Ectodermal cell (in vitro differentiated cells): ENCODE measurements around the gene DDX50.
"Not testable (repeated sequence)": the region's sequence is repeated elsewhere in the genome, so short reads cannot be mapped to it uniquely, and the experiment has no call there.

Source experiments
- H3K27ac ChIP-seq: 2 replicates; pipeline ENCODE4 v1.7.0; 2013; ENCODE audit warnings: mild to moderate bottlenecking, low read depth, low read length; ENCODE audit not compliant: insufficient read depth, poor library complexity, severe bottlenecking
- H3K27me3 ChIP-seq: 2 replicates; pipeline ENCODE4 v1.7.0; 2013; ENCODE audit warnings: mild to moderate bottlenecking, low read length; ENCODE audit not compliant: insufficient read depth, control insufficient read depth, poor library complexity, severe bottlenecking
- H3K36me3 ChIP-seq: one replicate; pipeline ENCODE4 v1.7.0; 2013; ENCODE audit warnings: low read length; ENCODE audit not compliant: control insufficient read depth, insufficient read depth
- H3K4me1 ChIP-seq: one replicate; pipeline ENCODE4 v1.7.0; 2013; ENCODE audit warnings: low read length; ENCODE audit not compliant: control insufficient read depth, insufficient read depth
- H3K4me3 ChIP-seq: 2 replicates; pipeline ENCODE4 v1.7.0; 2013; ENCODE audit warnings: low read depth, low read length, control low read depth; ENCODE audit not compliant: insufficient read depth
- H3K9me3 ChIP-seq: 2 replicates; pipeline ENCODE4 v1.7.0; 2013; ENCODE audit warnings: mild to moderate bottlenecking, low read length, moderate library complexity; ENCODE audit not compliant: control insufficient read depth
- WGBS, 2 experiments: methylation state at CpG; one replicate each; pipeline ENCODE4 v1.1.7; 2013; ENCODE audit warnings: missing lambda C conversion rate in 2 of 2; 5-methylcytosine and 5-hydroxymethylcytosine counted together

The DDX50 gene

GRCh38 chr10:68900427-68901104 lies 549 bp upstream of the DDX50 start:
- Histone ChIP-seq H3K36me3 (no peaks in the 10 kb centered on the region), H3K27me3 (no peaks in the 10 kb centered on the region), H3K4me3 (peak overlapping the region; percentile 77), H3K9me3 (no peaks in the 10 kb centered on the region), H3K27ac (peak overlapping the region; percentile 97), H3K4me1 (peaks cover 7% of the 10 kb centered on the region)
- 8 to 9% methylated on average over 40 of the region's 40 CpGs for WGBS, 2 experiments

- Histone ChIP-seq H3K36me3 (peaks cover 5% of the 10 kb centered on the region), H3K27me3 (no peaks in the 10 kb centered on the region), H3K9me3 (no peaks in the 10 kb centered on the region), H3K4me3 (peak overlapping the region; percentile 77), H3K4me1 (peaks cover 7% of the 10 kb centered on the region), H3K27ac (no peak overlapping the region)
- WGBS, 2 experiments: 92 to 93% methylated on average over 5 of the region's 5 CpGs
Observed at GRCh38 chr10:68902382-68902781, 1.3 kb downstream of the DDX50 start.

DNA sequence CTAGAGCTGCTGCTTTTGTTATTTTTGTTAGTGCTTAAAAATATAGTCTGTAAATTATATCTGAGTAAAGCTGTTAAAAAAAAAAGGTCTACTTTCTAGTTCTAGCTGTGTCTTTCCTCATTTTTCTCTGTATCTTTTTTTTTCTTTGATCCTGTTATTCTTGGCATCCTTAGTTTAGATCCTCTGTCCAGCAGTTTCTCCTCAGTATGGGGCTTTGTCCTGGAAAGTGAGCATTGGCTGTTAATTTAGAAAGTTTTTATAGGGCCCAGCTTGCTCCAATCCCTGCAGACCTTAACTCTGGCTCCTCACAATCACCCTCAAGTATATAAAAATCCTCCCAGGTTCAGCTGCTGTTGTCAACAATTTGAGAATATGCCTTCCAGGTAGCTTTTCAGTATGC lies 23.5 kb downstream of the DDX50 start:
- Histone ChIP-seq H3K4me3 (no peak overlapping the region), H3K27ac (no peak overlapping the region), H3K4me1 (no peaks in the 10 kb centered on the region), H3K36me3 (peaks cover 19% of the 10 kb centered on the region), H3K9me3 (no peaks in the 10 kb centered on the region), H3K27me3 (no peaks in the 10 kb centered on the region)

DNA sequence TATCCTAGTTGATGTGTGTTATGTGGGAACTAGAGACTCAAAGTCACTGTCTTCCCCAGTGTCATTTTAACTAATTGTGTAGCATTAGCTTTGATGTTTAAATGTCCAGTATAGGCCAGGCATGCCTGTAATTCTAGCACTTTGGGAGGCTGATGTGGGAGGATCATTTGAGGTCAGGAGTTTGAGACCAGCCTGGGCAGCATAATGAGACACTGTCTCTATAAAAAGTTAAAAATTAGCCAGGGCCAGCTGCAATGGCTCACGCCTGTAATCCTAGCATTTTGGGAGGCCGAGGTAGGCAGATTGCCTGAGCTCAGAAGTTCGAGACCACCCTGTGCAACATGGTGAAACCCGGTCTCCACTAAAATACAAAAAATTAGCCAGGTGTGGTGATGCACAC lies 24.4 kb downstream of the DDX50 start:
- Histone ChIP-seq H3K27ac (no peak overlapping the region), H3K36me3 (peaks cover 13% of the 10 kb centered on the region), H3K4me3 (no peak overlapping the region), H3K9me3 (no peaks in the 10 kb centered on the region), H3K27me3 (no peaks in the 10 kb centered on the region), H3K4me1 (no peaks in the 10 kb centered on the region)
- WGBS, 2 experiments: 91 to 94% methylated on average over 4 of the region's 4 CpGs

GRCh38 chr10:68929157-68929556 lies 28.0 kb downstream of the DDX50 start:
- H3K9me3 ChIP-seq: not testable (repeated sequence)
- WGBS, 2 experiments: 92 to 98% methylated on average over 2 of the region's 2 CpGs
- H3K36me3 ChIP-seq: peaks cover 12% of the 10 kb centered on the region

GRCh38 chr10:68929888-68930287 lies 28.8 kb downstream of the DDX50 start:
- not testable (repeated sequence) for H3K9me3 ChIP-seq, H3K27ac ChIP-seq, H3K4me1 ChIP-seq, H3K4me3 ChIP-seq, H3K27me3 ChIP-seq
- H3K36me3 ChIP-seq: peaks cover 12% of the 10 kb centered on the region
- 94 to 95% methylated on average over 8 of the region's 8 CpGs for WGBS, 2 experiments

More at GRCh38 chr10:68929157-68929556, 28.0 kb downstream of the DDX50 start:
- H3K27me3 ChIP-seq, H3K27ac ChIP-seq, H3K4me3 ChIP-seq, H3K4me1 ChIP-seq: not testable (repeated sequence)

GRCh38 chr10:68932860-68933259 lies 31.7 kb downstream of the DDX50 start:
- H3K4me1 ChIP-seq, H3K36me3 ChIP-seq: not testable (repeated sequence)
- 89 to 95% methylated on average over 3 of the region's 3 CpGs for WGBS, 2 experiments

DNA sequence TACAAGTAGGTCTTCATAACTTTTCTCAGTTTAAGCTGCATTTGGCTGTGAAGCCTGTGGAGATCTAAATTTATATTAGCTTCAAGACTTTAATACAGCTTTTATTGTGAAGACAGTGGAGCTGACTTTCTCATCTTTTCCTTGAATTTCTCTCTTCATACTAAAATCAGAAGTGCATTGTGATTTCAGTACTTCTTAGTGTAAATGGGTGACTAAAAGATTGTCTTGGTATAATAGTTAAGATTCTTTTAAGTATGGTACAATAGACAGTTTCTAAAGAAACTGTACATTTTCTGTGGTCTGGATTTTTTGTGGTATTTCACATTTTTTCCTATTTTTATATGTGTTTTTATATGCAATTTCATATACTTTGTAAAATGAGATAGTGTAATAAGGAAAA lies 33.9 kb downstream of the DDX50 start:
- H3K4me3 ChIP-seq: no peak overlapping the region
- H3K4me1 ChIP-seq: no peaks in the 10 kb centered on the region
- H3K36me3 ChIP-seq: peaks cover 13% of the 10 kb centered on the region
- no peaks in the 10 kb centered on the region for H3K9me3 ChIP-seq
- no peak overlapping the region for H3K27ac ChIP-seq
- no peaks in the 10 kb centered on the region for H3K27me3 ChIP-seq

More at GRCh38 chr10:68932860-68933259, 31.7 kb downstream of the DDX50 start:
- not testable (repeated sequence) for H3K4me3 ChIP-seq, H3K27ac ChIP-seq, H3K27me3 ChIP-seq, H3K9me3 ChIP-seq

GRCh38 chr10:68938117-68938516 lies 37.0 kb downstream of the DDX50 start:
- H3K4me1 ChIP-seq: no peaks in the 10 kb centered on the region
- no peak overlapping the region for H3K27ac ChIP-seq
- no peaks in the 10 kb centered on the region for H3K27me3 ChIP-seq
- H3K36me3 ChIP-seq: peaks cover 16% of the 10 kb centered on the region
- H3K4me3 ChIP-seq: no peak overlapping the region
- no peaks in the 10 kb centered on the region for H3K9me3 ChIP-seq
- WGBS, 2 experiments: 98 to 100% methylated on average over 1 to 2 of the region's 2 CpGs

- no peak overlapping the region for H3K4me3 ChIP-seq
- H3K36me3 ChIP-seq: peaks cover 24% of the 10 kb centered on the region
- H3K27me3 ChIP-seq: no peaks in the 10 kb centered on the region
- H3K9me3 ChIP-seq: no peaks in the 10 kb centered on the region
- 100% methylated on average over 1 to 2 of the region's 2 CpGs for WGBS, 2 experiments
- no peaks in the 10 kb centered on the region for H3K4me1 ChIP-seq
- no peak overlapping the region for H3K27ac ChIP-seq
Observed at GRCh38 chr10:68938884-68939283, 37.8 kb downstream of the DDX50 start.

DNA sequence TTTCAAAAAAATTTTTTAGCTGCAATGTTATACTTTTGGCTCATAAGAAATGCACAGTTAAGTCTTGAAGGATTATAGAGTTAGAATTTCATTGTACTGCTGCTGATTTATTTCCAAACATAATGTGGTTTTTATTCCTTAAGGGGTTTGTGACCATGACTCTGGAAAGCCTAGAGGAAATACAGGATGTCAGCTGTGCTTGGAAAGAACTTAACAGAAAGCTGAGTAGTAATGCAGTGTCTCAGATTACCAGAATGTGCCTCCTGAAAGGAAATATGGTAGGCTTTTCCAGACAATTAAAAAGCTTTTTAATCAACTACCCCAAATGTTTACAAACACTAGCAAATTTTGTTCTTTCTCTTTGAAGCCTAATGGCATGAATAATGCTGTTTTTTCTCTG lies 39.8 kb downstream of the DDX50 start:
- peaks cover 21% of the 10 kb centered on the region for H3K36me3 ChIP-seq
- not testable (repeated sequence) for H3K4me3 ChIP-seq, H3K9me3 ChIP-seq, H3K27ac ChIP-seq, H3K27me3 ChIP-seq, H3K4me1 ChIP-seq
